Stimulated activated naive CD8-positive, alpha-beta T cell treated with anti-CD3 and anti-CD28 coated beads, Interleukin-15, Interleukin-2, amounts not matched to agents 100 U/mL and 50 U/mL, for 24 hours (primary cell): Measurements from ENCODE around the gene VIT.

Source experiments
- ATAC-seq: fragments of 150-1000 bp; cut with Tn5 transposase; one replicate; pipeline ENCODE4 v1.10.0; 2021
- DNase-seq: peaks from one replicate; pipeline ENCODE4 v3.0.0; 2021

Gene VIT

DNA sequence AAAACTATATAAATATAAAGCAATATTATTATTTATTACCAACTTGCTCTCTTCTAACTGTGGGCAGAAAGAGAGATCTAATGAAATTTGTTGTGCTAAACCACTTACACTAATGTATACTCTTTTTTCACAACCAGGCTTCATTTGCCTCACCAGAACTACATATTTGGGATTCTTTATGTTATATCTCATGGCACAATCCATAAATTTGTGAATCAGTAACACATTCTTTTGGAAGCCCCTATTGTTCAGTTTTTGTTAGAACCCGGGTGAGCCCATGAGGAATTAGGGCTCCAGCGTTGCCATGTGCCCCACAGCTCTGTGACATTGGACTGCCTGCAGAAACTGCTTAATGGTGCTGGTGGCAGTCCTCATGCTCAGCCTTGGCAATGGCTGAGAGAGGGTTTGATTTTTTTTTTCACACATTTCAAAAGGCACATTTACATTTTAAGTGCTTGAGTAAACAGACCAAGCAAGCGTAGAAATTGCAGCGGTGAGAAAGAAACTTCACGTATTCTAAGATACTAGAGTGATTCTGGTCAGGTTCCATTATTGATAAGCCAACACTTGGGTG, 15.3 kb downstream of the VIT start:
- DNase-seq: no peak

DNA sequence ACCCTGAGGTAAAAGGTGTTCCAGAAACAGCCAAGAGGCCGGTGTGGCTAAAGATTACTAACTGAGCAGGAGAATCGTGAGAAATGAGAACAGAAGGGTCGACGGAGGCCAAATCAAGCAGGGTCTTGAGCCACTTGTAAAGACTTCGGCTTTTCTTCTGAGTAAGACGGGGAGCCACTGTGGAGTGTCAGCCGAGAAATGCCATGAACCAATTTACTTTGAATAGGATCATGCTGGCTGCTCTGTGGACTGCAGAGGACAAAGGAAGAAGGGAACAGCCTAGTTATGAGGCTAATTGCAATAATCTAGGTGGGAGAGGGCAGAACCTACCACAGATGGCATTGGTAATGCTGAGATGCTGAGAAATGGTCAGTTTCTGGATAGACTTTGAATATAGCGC, 16.8 kb downstream of the VIT start:
- ATAC-seq (no peak), DNase-seq (no peak)

More for the DNA sequence above, 15.3 kb downstream of the VIT start:
- no peak for ATAC-seq

DNA sequence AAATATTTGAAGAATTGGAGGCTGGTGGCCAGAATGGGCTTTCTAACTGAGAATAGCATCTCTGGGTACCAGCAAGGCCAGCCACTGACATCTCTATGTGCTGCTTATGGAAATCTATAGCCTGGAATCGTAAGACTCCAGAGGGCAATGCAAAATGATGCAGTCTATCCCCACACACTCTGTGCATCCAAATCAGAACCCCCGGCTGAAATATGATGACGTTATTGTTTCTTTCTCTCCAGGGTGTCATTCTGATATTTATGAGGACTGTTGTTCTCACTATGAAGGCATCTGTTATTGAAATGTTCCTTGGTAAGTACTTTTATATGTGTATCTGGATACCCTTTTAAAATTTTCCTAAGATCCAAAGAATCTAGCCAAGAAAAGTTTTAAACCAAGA, 19.6 kb downstream of the VIT start:
- no peak for ATAC-seq

DNA sequence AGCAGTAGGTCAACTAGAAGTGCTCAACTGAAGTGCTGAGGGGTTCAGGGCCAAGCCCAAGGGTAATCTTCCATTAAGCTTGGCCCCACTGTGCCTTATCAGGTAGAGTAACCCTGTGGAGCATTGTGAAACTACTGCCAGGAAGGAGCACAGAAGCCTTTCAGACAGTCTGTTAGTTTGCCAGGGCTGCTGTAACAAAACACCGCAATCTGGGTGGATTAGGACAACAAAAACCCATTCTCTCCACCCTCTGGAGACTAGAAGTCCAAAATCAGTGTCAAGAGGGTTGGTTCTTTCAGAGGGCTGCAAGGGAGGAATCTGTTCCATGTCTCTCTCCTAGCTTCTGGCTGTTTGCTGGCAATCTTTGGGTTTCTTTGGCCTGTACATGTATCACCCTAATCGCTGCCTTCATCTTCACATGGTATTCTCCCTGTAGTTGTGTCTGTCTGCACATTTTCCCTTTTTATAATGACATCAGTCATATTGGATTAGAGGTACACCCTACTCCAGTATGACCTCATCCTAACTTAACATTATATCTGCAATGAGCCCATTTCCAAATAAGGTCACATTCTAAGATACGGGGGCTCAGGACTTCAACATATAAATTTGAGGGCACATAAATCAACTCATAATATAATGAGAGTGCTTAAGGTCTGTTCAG, 21.2 kb downstream of the VIT start:
- DNase-seq: no peak
- ATAC-seq: no peak

More for the DNA sequence above, 19.6 kb downstream of the VIT start:
- no peak for DNase-seq

DNA sequence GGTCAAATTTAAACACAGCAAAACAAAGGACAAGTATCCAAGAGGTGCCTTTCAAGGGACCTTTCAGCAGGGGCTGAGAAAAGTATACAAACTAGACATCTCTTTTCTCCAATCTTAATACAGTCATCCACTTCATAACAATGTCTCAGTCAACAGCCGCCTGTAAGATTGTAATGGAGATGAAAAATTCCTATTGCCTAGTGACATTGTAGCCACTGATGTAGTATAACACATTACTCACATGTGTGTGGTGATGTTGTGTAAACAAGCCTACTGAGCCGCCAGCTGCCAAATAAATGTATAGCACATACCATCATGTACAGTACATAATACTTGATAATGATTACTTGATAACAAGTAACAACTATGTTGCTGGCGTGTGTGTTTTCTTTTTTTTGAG, 31.0 kb downstream of the VIT start:
- no peak for DNase-seq
- no peak for ATAC-seq

DNA sequence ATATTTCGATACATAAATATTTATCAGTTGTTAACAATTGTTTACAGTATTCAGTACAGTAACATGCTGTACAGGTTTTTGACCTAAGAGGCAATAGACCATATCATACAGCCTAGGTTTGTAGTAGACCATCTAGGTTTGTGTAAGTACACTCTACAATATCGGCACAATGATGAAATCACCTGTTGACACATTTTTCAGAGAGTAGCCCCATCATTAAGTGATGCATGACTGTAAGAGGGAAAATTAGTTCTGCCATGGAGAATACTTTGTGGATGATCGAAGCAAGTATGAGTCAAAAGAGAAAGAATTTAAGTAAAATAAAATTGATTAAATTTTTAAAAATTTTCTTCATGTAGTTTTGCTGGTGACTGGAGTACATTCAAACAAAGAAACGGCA, 32.6 kb downstream of the VIT start:
- DNase-seq: no peak
- no peak for ATAC-seq

DNA sequence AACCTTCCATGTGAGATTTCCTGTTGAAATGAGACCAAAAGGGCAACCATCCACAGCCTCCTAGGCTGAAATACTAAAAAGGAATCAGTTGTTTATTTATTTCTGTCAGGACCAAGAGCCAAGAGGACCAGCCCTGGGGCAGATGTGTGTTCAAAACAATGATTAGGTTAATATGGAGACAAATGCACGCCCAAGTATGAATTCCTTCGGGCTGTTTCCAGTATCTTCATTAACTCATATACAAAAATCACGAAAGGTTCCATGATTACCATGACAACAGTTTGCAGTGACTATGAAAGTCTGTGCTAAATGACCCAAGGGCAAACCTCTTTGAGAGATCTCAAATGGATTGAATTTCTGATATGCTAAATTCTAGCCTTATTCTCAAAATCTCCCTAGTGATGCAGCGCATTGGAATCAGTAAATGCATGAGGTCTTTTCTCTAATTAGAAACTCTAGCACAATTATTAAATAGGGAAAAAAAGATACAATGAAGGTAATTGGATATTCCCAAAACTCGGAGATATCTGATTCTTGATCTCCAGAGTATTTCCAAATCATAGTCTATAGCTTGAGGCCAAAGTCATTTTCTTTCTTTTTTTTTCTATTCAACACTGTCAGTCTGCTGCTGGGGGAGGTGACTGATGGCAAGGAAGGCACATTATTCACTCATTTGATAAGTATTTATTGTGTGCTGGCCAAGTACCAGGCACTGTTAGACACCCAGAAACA, 35.6 kb downstream of the VIT start:
- DNase-seq (no peak), ATAC-seq (no peak)

DNA sequence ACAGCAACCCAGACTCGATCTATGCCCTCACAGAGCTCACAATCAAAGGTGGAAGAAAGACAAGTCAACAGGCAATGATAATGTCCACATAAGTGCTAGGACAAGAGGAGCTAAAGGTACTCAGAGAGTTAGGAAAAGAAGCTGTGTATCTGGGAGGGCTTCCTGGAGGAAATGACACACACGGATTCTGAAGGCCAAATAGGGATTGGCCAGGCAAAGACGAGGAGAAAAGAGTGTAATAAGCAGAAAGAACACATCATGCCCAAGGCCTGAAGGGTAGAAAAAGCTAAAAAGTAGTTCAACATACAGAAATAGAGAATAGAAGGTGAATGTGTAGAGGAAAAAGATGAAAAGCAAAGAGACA, 36.1 kb downstream of the VIT start:
- DNase-seq: no peak
- no peak for ATAC-seq

DNA sequence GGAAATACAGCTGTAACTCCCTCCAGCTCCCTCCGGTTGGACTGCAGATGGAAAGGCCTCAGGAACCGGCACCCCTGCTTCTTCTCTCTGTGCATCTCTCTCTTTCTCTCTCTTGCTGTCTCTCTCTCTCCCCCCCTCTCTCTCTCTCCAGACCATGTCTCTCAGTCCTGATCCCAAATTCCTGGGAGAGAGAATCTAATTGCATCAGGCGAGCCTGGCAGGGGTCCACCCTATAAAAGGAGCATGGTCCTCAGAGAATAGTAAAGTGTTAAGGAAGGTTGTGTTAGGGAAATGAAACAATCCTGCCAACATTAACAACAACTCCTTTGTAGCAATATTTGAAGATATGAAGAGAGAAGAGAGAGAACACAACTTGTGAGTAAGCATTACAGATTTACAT, 36.7 kb downstream of the VIT start:
- DNase-seq (no peak), ATAC-seq (no peak)

DNA sequence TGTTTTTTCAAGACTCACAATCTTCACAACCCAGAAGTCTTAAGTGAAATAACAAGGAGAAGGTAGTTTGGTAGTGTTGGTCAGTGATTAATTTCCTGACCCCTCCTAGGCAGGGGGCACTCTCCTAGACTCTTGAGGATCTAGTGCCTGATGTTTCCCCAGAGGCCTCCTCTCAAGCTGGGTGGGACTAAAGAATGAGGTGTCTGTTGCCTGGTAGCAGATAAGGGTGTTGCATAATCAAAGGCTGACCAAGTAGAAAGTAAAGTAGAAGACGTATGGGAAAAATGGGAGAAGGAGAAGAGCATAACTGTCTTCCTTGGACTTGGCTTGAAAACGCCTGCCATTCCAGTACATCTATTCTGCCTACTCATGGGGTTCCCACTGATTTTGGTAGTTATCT, 37.8 kb downstream of the VIT start:
- DNase-seq: no peak
- ATAC-seq: no peak

DNA sequence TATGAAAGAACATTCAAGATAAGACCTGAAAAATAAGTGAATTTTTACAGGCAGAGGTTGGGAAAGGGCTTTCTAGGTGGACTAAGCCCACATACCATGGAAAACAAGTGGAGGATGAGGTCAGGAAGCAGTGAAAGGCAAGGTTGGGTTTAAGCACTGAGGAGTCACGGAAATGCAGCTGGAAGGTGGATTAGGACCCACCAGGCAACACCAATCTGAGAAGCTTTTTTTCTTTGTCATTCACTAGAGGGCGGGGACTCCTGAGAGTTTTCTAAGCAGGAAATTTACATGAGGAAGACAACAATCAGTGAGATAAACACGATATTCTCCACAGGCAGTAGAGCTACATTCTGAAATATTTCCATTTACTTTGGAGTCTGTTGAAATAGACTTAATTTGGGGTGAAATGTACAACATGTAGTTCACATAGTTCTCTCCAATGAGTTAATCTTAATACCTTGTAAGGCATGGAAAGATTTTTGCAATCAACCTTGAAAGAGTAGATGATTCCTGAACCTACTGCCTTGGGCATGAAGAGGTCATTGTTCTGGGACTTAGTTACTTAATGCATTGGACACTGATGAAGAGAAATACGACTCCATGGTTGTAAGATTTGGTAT, 40.7 kb downstream of the VIT start:
- ATAC-seq (no peak), DNase-seq (no peak)

DNA sequence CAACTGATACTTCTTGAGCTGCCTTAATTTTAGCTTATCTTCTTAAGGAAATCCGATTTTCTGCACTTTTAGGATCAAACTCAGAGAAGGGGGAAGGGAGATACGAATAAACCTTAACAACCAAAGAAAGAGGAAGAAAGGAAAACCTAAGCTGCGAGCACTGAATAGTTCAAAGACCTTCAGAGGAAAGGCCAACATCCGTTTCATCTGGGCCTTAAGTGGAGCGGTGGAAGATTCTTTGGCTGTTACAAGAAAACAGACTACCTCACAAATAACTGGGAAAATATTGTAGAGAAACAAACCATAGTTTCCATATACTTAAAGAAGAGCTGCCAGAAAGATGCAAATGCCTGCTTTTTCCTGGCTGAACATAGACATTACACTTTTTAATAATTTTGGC, 43.6 kb downstream of the VIT start:
- ATAC-seq (no peak), DNase-seq (no peak)

DNA sequence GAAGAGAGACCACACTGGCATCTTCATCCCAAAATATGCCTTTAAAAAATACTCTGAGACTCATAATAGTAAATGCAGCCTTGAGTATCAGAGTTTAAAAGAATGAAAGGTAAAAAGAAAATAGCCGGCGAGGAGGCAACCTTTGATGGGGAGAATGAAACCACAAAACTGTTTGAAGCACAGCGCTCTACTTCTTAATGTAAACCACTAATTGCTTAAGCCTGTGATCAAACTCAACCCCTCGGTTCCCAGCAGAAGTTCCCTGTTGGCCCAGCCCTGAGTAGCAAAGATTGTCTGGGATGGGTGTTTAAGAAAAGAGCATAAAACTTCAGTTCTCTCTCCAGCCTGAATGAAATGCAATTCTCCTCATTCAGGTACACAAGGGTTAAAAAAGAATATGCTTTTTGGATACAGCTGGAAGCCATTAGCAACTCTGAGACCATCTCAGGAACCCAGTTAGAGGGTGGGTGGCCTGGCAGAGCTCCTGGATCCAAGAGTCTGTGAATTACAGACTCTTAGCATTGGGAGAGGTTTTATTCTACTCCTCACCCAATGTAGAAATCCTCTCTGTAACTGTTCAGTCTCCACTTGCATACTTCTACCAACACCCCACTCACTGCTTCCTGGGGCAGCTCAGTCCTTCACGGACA, 44.8 kb downstream of the VIT start:
- DNase-seq (no peak), ATAC-seq (no peak)

DNA sequence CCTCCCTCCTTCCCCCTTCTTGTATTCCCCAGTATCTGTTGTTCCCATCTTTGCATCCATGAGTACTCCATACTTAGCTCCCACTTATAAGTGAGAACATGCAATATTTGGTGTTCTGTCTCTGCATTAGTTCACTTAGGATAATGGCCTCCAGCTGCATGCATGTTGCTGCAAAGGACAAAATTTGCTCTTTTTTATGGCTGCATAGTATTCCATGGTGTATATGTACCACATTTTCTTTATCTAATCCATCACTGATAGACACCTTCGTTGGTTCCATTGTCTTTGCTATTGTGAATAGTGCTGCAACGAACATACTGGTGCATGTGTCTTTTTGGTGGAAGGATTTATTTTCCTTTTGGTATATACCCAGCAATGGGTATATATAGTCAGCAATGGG, 47.4 kb downstream of the VIT start:
- DNase-seq (no peak), ATAC-seq (no peak)

DNA sequence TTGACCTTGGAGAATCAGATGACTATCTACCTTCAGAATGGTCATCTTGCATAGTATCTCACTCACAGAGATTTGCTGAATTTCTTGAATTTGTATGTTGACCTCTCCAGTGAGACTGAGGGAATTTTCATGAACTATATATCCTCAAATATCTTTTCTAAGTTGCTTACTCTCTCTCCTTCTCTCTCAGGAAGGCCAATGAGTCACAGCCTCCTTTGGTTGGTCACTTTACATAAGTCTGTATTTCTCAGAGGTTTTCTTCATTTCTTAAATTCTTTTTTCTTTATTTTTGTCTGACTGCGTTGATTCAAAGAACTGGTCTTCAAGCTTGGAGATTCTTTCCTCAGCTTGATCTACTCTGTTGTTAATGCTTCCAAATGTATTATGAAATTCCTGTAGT, 51.7 kb downstream of the VIT start:
- no peak for DNase-seq

DNA sequence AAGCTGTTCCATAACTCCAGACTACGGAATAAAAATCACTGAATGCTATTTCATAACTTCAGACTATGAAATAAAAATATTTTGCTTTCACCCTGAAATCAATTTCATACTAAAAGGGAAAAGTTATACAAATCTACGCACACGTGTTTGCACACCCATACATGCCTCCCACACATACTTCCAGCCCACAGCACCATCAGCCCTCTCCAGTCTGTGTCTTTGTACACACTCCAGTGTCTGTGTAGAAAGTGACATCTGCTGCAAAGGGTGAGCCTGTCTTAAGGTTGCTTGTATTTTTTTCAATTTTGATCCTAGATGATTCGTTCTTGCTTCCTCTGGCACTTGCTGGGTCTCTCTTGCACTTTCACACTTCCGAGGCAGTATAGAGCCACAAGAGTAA, 53.6 kb downstream of the VIT start:
- ATAC-seq (no peak), DNase-seq (no peak)

More for the DNA sequence above, 51.7 kb downstream of the VIT start:
- ATAC-seq: no peak

DNA sequence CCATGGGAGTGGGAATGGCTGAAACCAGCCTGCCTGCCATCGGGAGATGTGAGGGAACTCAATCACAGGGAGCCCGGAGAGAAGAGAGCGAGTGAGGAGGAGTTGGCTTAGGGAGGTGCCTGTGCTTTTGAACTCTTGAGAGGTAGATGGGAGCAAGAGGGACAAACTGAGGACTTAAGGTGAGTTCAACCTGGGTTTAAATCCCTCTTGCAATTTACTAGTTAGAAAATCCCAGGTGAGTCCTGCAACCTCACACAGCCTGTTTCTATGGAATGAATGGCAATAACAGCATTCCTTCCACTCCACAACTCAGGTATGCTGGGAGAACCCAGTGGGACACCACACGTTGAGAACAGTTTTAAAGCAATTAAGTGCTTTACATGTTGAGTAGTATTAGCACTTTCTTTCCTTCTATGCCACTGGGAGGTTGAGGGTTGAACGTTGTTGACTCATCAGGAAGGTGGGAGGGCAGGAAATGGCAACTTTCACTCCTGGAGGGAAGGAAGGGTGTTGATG, 57.3 kb downstream of the VIT start:
- DNase-seq (no peak), ATAC-seq (no peak)

DNA sequence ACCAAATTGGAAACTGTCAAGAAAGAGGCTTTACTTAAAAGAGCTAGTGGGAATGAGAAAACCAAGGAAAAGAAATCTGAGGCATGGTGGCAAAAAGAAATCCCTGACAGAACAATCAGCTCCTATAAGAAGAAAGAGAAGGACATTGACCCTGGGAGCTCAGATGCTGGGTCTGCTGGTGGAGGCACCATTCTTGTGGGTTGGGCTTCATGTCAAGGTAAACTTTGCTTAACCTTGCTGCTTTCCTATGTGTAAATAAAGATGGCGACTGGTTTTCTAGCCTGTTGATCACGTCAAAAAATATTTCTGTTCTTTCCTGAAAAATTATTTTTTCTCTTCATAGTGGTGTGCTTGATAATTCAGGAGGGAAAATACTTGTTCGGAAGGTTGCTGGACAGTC, 58.1 kb downstream of the VIT start:
- DNase-seq (no peak), ATAC-seq (no peak)

DNA sequence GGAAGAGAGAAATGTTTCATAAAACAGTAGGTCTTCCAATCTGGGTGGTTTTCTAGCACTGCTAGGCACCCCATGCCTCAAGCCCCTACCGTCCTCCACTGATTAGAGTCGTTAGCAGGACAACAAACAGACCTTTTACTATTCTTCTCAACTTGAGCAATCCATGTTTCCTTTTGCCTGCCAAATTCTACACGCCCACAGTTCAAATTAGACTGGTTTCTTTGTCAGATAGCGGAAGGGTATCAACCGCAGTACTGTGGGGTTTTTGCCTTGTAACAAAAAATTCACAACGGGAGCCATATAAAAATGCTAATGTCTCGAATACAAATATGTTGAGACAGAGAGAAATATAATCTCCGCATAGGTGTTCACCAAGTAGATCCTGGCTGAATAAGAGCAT, 59.9 kb downstream of the VIT start:
- ATAC-seq (no peak), DNase-seq (no peak)

DNA sequence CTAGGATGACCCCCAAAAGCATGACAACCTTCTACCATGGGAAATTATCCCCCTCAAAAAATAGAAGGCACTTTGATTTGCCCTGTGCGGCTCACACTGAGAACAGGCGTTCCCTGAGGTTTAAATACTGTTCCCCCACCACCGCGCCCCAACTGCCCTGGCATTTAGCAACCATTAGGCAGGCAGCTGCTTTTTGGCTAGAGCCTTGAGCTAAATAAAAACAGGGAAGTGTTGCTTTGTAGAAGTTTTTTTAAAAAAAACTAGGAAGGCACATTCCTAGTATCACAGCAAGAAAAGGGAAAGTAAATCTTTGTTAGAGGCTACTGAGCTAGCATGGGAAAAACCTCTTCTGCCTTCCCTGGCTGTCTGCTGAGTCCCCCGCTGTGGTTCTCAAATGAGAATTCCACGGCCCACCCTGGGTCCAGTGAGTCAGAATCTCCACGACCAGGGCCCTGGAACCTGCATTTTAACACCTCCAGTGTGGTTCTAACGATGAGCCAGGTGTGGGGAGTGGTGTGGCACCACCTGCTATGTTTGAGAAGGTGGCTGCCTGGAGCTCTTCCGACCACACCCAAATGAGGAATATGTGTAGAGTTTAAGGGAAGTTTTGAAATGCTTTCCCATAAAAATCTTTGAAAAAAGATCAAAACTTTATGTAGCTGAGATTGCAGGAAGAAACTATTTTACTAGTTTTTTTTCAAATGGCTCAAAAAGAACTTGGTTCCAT, 66.4 kb downstream of the VIT start:
- DNase-seq (no peak), ATAC-seq (no peak)

DNA sequence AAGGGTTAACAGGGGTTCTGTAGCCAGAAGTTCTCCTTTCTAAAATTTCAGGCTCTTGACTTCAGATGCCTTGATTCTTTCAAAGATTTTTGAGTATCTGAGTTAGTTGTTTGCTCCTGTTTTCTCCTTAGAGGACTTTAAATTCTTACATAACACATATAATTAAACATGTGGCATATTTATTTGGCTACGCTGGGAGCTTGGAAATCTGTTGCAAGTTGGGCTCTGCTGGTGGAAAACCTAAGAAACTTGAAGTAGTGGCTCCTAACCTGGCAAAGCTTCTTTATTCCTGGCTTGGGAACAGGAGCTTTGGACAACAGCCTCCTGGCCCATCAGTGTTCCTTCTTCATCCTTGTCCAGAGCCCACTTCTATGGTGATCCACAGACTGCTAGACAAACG, 72.6 kb downstream of the VIT start:
- ATAC-seq: no peak
- DNase-seq: no peak
